GM12892 (cell line): ENCODE data around the gene DEFB131B.
"Not testable (repeated sequence)": the region's sequence is repeated elsewhere in the genome, so short reads cannot be mapped to it uniquely, and the experiment has no call there.

ENCODE experiments used
- POLR2A ChIP-seq: IDR thresholded peaks from 2 replicates; pipeline ENCODE4 v1.6.1; 2011; ENCODE audit warnings: low read depth, low read length, control low read depth
- POLR2AphosphoS5 ChIP-seq: IDR thresholded peaks from 2 replicates; pipeline ENCODE4 v1.6.1; 2011; ENCODE audit warnings: low read depth, low read length, control low read depth

GRCh38 chr11:71888335-71889010 is 10.2 kb downstream of the DEFB131B start:
- not testable (repeated sequence) for TF ChIP-seq POLR2A, POLR2AphosphoS5
